GM12872 (cell line): ENCODE data around the gene HSD17B11.

Source experiments
- TF ChIP-seq, protein P1 (sequence below): IDR thresholded peaks from 3 replicates; pipeline ENCODE4 v1.5.1; 2011; ENCODE audit warnings: low read depth, mild to moderate bottlenecking, low read length, moderate library complexity; ENCODE audit not compliant: insufficient read depth

The HSD17B11 gene

DNA sequence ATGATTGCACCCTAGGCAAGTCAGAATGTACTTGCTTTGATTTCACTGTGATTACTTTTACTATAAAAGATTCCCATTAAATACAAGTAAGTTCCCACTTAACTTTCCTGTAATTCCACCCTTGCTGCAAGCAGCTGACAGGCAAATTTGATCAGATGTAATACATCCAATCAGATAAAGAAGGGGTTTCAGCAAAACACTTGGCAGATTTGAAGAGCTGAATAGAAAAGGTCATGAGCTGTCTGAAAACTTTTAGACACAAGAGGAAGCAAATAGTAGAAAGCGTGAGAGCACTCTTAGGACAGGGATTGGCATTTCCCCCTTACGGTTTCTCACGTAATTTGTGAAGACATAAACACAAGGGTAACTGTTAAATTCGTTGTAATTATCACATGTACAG lies 91.1 kb downstream of the HSD17B11 start:
- TF ChIP-seq, protein P1, sequence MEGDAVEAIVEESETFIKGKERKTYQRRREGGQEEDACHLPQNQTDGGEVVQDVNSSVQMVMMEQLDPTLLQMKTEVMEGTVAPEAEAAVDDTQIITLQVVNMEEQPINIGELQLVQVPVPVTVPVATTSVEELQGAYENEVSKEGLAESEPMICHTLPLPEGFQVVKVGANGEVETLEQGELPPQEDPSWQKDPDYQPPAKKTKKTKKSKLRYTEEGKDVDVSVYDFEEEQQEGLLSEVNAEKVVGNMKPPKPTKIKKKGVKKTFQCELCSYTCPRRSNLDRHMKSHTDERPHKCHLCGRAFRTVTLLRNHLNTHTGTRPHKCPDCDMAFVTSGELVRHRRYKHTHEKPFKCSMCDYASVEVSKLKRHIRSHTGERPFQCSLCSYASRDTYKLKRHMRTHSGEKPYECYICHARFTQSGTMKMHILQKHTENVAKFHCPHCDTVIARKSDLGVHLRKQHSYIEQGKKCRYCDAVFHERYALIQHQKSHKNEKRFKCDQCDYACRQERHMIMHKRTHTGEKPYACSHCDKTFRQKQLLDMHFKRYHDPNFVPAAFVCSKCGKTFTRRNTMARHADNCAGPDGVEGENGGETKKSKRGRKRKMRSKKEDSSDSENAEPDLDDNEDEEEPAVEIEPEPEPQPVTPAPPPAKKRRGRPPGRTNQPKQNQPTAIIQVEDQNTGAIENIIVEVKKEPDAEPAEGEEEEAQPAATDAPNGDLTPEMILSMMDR = no peak

DNA sequence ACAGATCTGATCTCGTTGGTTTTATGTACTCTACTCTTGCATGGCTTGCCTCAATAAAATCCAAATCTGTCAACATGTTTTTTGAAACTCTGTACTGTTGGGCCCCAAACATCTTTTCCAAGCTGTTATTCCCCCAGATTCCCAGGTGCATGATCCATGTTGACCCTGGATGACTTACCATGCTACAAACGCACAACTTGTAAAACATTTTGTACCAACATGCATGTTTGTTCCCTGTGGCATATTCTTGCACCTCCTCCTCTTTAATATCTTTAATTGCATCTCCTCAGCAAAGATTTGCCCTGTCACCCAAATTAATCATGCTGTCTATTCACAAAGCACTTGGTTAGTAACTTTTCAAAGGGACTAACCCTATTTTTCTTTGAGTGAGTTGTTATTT lies 92.6 kb downstream of the HSD17B11 start:
- TF ChIP-seq, protein P1 = no peak

DNA sequence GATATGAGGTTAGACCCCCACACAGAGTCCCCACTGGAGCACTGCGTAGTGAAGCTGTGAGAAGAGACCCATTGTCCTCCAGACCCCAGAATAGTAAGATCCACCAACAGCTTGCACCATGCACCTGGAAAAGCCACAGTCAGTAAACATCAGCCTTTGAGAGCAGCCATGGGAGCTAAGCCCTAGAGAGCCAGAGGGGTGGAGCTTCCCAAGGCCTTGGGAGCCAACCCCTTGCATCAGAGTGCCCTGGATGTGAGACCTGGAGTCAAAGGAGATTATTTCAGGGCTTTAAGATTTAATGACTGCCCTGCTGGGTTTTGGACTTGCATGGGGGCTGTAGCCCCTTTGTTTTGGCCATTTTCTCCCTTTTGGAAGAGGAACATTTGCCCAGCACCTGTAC lies 104.0 kb downstream of the HSD17B11 start:
- TF ChIP-seq, protein P1 = no peak
